Smooth muscle cell of the brain vasculature (primary cell): ENCODE data around the gene PCDHB13.

ENCODE experiments used
- DNase-seq: peaks from one replicate; pipeline ENCODE4 v3.0.0-alpha.2; 2012; ENCODE audit warnings: low read depth, low spot score

PCDHB13 gene

GRCh38 chr5:141261238-141261546, 47.5 kb downstream of the PCDHB13 start:
- no peak for DNase-seq
